ENCODE measurements around the gene PRODH2. TPM values are rescaled to one million over a fixed set of nuclear protein-coding genes. Genes with fewer than 3 reads are reported as not detected.

PRODH2 gene
- total RNA-seq, 2 donors from 2014 or later: 0.13 TPM; not detected in 1

DNA sequence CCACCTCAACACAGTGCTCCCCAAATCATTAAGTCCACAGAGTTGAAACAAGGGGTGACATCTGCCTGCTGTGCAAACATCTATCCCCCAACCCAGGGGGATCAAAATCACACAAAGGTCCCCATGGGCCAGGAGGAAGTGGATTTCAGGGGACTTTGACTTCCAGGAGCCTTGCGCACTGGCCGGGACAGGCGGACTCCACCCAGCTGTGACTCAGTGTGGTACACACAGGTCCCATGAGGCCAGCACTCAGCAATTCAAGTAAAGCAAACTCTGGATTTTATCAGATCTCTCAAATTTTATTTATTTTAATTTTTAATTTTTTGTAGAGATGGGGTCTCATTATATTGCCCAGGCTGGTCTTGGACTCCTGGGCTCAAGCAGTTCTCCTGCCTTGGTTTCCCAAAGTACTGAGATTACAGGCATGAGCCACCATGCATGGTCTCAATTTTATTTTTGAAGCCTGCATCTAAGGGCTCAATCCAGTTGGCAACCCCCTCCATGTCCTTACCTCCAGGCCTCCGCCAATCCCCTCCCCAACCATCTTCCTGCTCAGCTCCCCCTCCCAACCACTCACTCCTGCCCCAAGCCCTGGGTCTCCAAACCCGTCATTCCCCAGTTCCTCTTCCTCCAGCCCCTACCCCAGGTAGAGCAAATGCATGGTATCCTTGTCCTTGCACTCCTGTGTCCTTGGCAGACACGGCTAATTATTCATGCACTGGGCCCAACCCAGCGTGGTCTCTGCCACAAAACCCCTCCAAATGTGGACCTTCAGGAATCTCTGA, 19.1 kb downstream of the PRODH2 start:
- no peak overlapping the region for H3K4me3 Mint-ChIP-seq
- no peak for ATAC-seq (replicated peaks)
- H3K4me1 Mint-ChIP-seq: no peaks in the 10 kb centered on the region
- no peaks in the 10 kb centered on the region for H3K9me3 Mint-ChIP-seq
- no peaks in the 10 kb centered on the region for H3K36me3 Mint-ChIP-seq (ENCODE audit: low read depth)
- no peak overlapping the region for H3K27ac Mint-ChIP-seq
- H3K27me3 Mint-ChIP-seq: peaks cover 16% of the 10 kb centered on the region

DNA sequence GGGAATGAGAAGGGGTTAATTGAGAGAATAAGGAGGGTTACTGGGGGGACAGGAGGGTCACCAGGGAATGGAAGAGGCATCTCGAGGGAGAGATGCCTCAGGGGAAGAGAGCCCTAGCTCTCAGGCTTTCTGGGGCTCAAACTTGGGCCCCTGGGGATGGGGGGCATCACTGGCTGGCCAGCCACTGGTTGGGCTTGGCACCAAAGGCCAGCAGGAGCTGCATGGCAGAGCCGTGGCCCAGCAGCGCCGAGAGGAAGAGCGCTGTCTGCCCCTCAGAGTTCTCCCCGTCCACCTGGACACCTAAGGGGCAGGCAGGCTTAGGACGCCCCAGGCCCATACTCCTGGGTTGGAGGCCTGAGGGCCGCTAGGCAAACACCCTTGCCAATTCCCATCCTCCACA, 19.8 kb downstream of the PRODH2 start:
- Mint-ChIP-seq H3K4me1 (no peaks in the 10 kb centered on the region), H3K36me3 (ENCODE audit: low read depth) (no peaks in the 10 kb centered on the region), H3K9me3 (no peaks in the 10 kb centered on the region), H3K27me3 (peaks cover 16% of the 10 kb centered on the region), H3K4me3 (no peak overlapping the region), H3K27ac (no peak overlapping the region)
- no peak for ATAC-seq (replicated peaks)

GRCh38 chr19:35792312-35792711, 20.3 kb downstream of the PRODH2 start:
- Mint-ChIP-seq H3K27me3 (peaks cover 15% of the 10 kb centered on the region), H3K4me3 (no peak overlapping the region), H3K36me3 (ENCODE audit: low read depth) (no peaks in the 10 kb centered on the region), H3K27ac (no peak overlapping the region), H3K9me3 (no peaks in the 10 kb centered on the region), H3K4me1 (no peaks in the 10 kb centered on the region)
- no peak for ATAC-seq (replicated peaks)

- H3K36me3 Mint-ChIP-seq (ENCODE audit: low read depth): no peaks in the 10 kb centered on the region
- H3K4me3 Mint-ChIP-seq: no peak overlapping the region
- H3K9me3 Mint-ChIP-seq: no peaks in the 10 kb centered on the region
- H3K27me3 Mint-ChIP-seq: peaks cover 10% of the 10 kb centered on the region
- H3K27ac Mint-ChIP-seq: no peak overlapping the region
- H3K4me1 Mint-ChIP-seq: no peaks in the 10 kb centered on the region
- ATAC-seq (replicated peaks): no peak
Observed at GRCh38 chr19:35791814-35792279, 20.8 kb downstream of the PRODH2 start.

DNA sequence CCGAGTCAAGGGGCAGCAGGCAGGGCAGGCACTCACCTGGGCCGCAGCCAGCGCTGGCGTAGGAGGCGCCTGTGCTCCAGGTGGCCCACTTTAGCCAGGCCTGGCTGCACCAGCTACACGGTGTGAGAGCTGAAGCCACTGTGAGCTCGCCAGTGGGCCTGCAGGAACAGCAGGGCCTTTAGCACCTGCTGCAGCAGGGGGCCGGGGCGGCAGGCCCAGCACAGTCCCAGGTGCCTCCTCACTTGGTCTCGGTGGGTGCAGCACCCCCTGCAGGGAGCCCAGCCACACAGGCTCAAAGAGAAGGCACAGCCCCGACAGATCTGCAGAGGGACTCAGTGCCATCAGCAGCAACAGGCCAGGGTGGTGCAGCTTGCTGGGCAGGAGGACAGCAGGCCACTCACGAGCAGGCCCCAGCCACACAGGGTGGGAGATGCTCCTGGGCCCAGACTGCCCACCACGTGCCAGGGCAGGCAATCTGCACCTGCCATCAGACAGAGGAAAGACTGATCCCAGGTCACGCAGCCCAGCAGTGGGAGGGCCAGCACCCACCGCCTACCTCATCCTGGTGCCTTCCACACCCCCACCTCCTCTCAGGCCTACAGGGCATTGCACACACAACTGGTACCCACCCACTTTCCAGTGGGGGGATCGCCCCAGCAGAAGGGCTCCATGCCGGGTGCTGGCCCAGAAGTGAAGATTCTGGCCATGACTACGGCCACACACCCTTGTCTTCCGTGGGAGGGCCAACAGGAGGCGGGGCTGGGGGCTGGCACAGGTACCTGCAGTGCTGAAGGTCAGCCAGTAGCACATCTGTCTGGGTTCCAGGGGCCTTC, 21.4 kb downstream of the PRODH2 start:
- Mint-ChIP-seq H3K27ac (no peak overlapping the region), H3K36me3 (ENCODE audit: low read depth) (no peaks in the 10 kb centered on the region), H3K27me3 (peaks cover 3% of the 10 kb centered on the region), H3K4me3 (no peak overlapping the region), H3K4me1 (no peaks in the 10 kb centered on the region), H3K9me3 (no peaks in the 10 kb centered on the region)
- ATAC-seq (replicated peaks): peak; percentile 44

DNA sequence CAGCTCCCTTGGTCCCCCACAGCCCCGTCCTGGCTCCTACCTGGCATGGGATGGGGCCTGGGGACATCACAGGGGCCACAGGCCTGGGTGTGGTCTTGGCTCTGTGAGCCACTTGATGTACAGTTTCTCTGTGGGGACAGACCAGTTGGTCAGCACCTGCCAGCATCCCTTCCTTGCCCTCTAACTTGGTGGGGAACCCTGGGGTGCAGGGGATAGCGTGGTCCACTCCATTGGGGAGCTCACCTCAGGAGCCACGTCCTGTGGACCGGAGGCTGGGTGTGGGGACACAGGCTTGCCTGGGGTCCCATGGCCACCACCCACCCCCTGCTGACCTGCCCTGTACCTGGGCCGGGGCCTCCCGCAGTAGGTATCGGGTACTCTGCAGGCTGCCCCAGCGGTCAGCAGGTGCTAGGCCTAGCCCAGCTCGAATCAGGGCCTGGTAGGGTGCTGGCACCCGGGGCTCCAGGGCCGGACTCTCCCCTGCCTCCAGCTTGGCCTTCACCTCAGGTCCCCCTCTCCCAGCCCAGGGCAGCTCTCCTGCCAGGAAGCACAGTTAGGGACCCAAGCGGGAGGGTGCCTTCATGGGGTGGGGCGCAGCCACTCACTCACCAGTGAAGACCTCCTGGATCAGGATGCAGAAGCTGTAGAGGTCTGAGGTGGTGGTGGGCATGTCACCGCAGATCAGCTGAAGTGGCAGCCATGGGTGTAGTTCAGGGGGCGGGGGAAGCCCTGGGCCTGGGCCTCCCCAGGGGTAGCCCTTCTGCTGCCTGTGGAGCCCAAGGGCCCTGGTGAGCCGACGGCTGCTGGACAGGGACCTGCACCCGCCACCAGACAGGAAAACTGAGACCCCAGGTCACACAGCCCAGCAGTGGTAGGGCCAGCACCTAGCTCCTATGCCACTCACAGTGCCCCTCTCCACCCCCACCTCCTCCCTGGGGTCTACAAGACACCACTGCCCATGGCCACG, 22.4 kb downstream of the PRODH2 start:
- Mint-ChIP-seq H3K27ac (no peak overlapping the region), H3K27me3 (no peaks in the 10 kb centered on the region), H3K36me3 (ENCODE audit: low read depth) (no peaks in the 10 kb centered on the region), H3K4me1 (no peaks in the 10 kb centered on the region), H3K4me3 (no peak overlapping the region), H3K9me3 (no peaks in the 10 kb centered on the region)
- ATAC-seq (replicated peaks): peak; percentile 15

DNA sequence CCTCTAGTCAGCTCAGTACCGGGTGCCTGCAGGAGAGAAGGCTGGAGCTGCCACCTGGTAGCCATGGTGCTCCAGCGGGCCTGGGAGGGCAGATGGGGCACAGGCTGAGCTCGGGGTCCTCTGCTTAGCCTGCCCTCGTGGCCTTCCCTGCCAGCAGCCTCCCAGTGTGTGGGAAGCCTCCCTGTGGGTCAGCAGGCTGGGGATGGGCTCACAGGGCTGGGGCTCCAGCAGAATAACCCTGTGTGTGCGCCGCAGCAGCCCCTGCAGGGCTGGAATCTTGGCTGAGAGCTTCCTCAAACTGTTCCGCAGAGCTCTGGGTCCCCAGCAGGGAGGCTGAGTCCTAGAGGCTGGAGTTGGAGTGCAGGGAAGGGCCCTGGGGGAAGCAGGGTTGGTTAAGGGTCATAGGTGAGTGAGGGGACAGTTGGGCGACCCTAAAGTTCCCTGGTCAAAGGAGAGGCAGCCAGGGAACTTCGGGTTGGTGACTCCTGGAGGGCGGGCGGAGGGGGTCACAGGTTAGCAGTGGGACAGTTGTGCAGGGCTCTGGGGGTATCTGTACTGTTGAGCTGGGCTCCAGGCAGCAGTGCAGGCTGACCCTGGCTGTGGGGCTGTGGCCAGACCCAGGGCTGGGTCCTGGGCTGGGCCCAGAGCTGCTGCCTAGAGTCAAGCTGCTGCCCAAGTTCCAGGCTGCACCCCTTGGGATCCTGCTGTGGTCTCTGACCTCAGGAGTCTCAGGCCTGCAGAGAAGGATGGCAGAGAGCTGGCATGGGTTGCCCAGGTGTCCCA, 23.3 kb downstream of the PRODH2 start:
- Mint-ChIP-seq H3K9me3 (no peaks in the 10 kb centered on the region), H3K4me3 (no peak overlapping the region), H3K36me3 (ENCODE audit: low read depth) (no peaks in the 10 kb centered on the region), H3K4me1 (no peaks in the 10 kb centered on the region), H3K27ac (no peak overlapping the region), H3K27me3 (no peaks in the 10 kb centered on the region)
- no peak for ATAC-seq (replicated peaks)

DNA sequence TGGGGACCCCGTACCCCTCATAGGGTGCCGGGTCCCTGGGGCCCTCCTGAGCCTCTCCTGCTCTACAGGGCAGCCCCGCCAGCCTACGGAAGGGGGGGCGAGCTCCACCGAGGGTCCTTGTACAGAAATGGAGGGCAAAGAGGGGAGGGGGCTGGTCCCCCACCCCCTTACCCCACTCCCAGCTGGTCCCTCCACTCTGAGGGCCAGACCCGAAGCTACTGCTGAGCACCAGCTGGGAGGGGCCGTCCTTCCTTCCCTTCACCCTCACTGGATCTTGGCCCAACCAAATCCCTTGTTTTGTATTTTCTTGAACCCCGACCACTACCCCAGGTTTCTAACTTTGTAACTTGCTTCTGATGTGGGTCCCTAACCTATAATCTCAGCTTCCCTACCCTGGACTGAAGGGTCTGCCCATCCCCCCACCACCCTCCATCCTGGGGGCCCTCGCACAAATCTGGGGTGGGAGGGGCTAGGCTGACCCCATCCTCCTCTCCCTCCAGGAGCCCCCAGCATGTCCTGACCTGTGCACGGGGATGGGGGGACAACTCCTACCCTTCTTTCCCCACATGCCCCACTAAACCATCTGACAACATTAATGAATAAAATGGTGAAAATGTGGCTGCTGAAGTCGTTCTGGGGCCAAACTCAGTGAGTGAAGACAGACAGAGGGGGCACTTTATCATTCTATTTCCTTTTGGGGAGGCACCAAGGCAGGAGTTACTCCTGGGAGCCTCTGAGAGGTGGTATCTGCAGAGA, 24.3 kb downstream of the PRODH2 start:
- Mint-ChIP-seq H3K4me3 (no peak overlapping the region), H3K27ac (no peak overlapping the region), H3K36me3 (ENCODE audit: low read depth) (no peaks in the 10 kb centered on the region), H3K4me1 (no peaks in the 10 kb centered on the region), H3K9me3 (no peaks in the 10 kb centered on the region), H3K27me3 (no peaks in the 10 kb centered on the region)
- ATAC-seq (replicated peaks): no peak

DNA sequence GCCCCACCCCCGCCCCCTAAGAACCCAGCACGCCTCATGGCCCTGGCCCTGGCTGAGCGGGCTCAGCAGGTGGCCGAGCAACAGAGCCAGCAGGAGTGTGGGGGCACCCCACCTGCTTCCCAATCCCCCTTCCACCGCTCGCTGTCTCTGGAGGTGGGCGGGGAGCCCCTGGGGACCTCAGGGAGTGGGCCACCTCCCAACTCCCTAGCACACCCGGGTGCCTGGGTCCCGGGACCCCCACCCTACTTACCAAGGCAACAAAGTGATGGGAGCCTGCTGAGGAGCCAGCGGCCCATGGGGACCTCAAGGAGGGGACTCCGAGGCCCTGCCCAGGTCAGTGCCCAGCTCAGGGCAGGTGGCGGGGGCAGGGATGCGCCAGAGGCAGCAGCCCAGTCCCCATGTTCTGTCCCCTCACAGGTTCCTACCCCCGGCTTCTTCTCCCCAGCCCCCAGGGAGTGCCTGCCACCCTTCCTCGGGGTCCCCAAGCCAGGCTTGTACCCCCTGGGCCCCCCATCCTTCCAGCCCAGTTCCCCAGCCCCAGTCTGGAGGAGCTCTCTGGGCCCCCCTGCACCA, 25.3 kb downstream of the PRODH2 start:
- Mint-ChIP-seq H3K27ac (no peak overlapping the region), H3K27me3 (no peaks in the 10 kb centered on the region), H3K9me3 (no peaks in the 10 kb centered on the region), H3K36me3 (ENCODE audit: low read depth) (no peaks in the 10 kb centered on the region), H3K4me3 (no peak overlapping the region), H3K4me1 (no peaks in the 10 kb centered on the region)
- ATAC-seq (replicated peaks): no peak

- Mint-ChIP-seq H3K27ac (no peak overlapping the region), H3K4me3 (no peak overlapping the region), H3K4me1 (no peaks in the 10 kb centered on the region), H3K27me3 (no peaks in the 10 kb centered on the region), H3K9me3 (no peaks in the 10 kb centered on the region), H3K36me3 (ENCODE audit: low read depth) (no peaks in the 10 kb centered on the region)
- no peak for ATAC-seq (replicated peaks)
Observed at GRCh38 chr19:35786299-35787160, 26.1 kb downstream of the PRODH2 start.

DNA sequence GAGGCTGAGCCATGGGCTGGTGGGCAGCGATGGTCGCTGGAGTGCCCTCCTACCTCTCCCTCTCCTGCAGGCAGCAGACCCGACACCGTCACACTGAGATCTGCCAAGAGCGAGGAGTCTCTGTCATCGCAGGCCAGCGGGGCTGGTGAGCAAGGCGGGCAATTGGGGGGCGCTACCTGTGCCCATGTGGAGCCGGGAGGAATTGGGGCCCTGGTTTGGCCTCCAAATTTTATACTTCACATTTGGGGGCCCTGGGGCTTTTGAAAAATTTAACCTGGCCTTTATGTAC, 27.4 kb downstream of the PRODH2 start:
- H3K4me1 Mint-ChIP-seq: no peaks in the 10 kb centered on the region
- H3K27ac Mint-ChIP-seq: no peak overlapping the region
- H3K36me3 Mint-ChIP-seq (ENCODE audit: low read depth): no peaks in the 10 kb centered on the region
- H3K4me3 Mint-ChIP-seq: no peak overlapping the region
- ATAC-seq (replicated peaks): no peak
- H3K27me3 Mint-ChIP-seq: no peaks in the 10 kb centered on the region
- no peaks in the 10 kb centered on the region for H3K9me3 Mint-ChIP-seq

DNA sequence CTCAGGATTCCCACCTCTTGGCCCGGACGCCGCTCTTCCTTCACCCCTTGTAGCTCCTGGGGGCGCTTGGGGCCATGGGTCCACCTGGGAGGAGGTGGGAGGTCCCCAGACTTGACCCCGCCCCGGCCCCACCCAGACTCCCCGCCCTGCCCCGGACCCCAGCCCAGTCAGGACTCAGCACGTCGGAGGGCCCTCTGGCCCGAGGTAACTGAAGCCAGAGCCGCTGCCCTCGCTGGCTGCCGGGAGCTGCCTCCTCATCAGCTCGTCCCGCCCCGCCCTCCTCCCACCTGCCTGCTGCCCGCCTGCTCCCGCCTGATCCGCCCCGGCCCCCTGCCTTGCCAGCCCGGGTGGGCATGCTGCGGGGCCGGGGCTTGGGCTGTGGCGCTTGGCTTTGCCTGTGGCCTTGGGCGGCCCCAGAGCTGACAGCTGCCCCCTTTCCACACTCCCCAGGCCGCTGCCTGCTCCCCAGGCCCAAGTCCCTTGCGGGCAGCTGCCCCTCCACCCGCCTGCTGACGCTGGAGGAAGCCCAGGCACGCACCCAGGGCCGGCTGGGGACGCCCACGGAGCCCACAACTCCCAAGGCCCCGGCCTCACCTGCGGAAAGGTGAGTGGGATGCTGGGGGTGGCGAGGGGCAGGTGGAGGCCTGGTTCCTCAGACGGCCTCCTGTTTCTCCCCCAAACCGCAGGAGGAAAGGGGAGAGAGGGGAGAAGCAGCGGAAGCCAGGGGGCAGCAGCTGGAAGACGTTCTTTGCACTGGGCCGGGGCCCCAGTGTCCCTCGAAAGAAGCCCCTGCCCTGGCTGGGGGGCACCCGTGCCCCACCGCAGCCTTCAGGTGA, 27.9 kb downstream of the PRODH2 start:
- Mint-ChIP-seq H3K27ac (no peak overlapping the region), H3K36me3 (ENCODE audit: low read depth) (no peaks in the 10 kb centered on the region), H3K4me3 (no peak overlapping the region), H3K9me3 (no peaks in the 10 kb centered on the region), H3K27me3 (no peaks in the 10 kb centered on the region), H3K4me1 (no peaks in the 10 kb centered on the region)
- ATAC-seq (replicated peaks): no peak

All from activated T-helper 17 cell treated with anti-CD3 and anti-CD28 coated beads, Interleukin-2, amount 50 U/mL, for 72 hours (primary cell).